Measurements from ENCODE around the gene SPTBN4.
A peak's percentile ranks its signal among the peaks of the same experiment; 100 is the strongest.
"Not testable (repeated sequence)": the region's sequence is repeated elsewhere in the genome, so short reads cannot be mapped to it uniquely, and the experiment has no call there.

SPTBN4 gene

GRCh38 chr19:40423938-40424337 lies 42.9 kb upstream of the SPTBN4 start:
- Histone ChIP-seq H3K4me3 (replicated peaks; ENCODE audit: insufficient read depth, low read length) (no peak overlapping the region), H3K27ac (replicated peaks) (no peak overlapping the region), H3K27me3 (ENCODE audit: insufficient read depth, poor library complexity, severe bottlenecking) (no peaks in the 10 kb centered on the region)
- TF ChIP-seq CTCF (IDR thresholded peaks at IDR 0.05; ENCODE audit: insufficient read depth, low read length): no peak
- no peak for DNase-seq (ENCODE audit: low read depth in 1 of 2, low spot score in 1 of 2)

- no peak for TF ChIP-seq GABPA (IDR thresholded peaks at IDR 0.05; ENCODE audit: low read depth)
- no peak for TF ChIP-seq POLR2AphosphoS5 (IDR thresholded peaks at IDR 0.05; ENCODE audit: low read depth)
- no peak for TF ChIP-seq REST (IDR thresholded peaks at IDR 0.05; ENCODE audit: insufficient replicate concordance, low read depth)
- no peak for TF ChIP-seq SPI1 (IDR thresholded peaks at IDR 0.05; ENCODE audit: borderline replicate concordance, low read depth)
- TF ChIP-seq CTCF (IDR thresholded peaks at IDR 0.05; ENCODE audit: insufficient read depth, low read length): no peak
- Histone ChIP-seq H3K4me3 (replicated peaks; ENCODE audit: insufficient read depth, low read length) (peak overlapping the region; percentile 79), H3K27me3 (ENCODE audit: insufficient read depth, poor library complexity, severe bottlenecking) (no peaks in the 10 kb centered on the region), H3K27ac (replicated peaks) (peak overlapping the region; percentile 74)
- DNase-seq (ENCODE audit: low read depth in 1 of 2, low spot score in 1 of 2): no peak
Measured at GRCh38 chr19:40424637-40425449, 42.0 kb upstream of the SPTBN4 start.

- Histone ChIP-seq H3K4me3 (replicated peaks; ENCODE audit: insufficient read depth, low read length) (peak within 1 kb of the TSS; percentile 79), H3K27ac (replicated peaks) (peak within 1 kb of the TSS; percentile 74), H3K27me3 (ENCODE audit: insufficient read depth, poor library complexity, severe bottlenecking) (no peaks in the 10 kb centered on the region)
- peak; percentile 97 to 100 for DNase-seq (ENCODE audit: low read depth in 1 of 2, low spot score in 1 of 2)
- TF ChIP-seq CTCF (IDR thresholded peaks at IDR 0.05; ENCODE audit: insufficient read depth, low read length): peak; percentile 28
- TF ChIP-seq SPI1 (IDR thresholded peaks at IDR 0.05; ENCODE audit: borderline replicate concordance, low read depth): no peak
- TF ChIP-seq REST (IDR thresholded peaks at IDR 0.05; ENCODE audit: insufficient replicate concordance, low read depth): no peak
- peak; percentile 26; the same call in 1 of the 2 replicates for TF ChIP-seq GABPA (IDR thresholded peaks at IDR 0.05; ENCODE audit: low read depth)
- TF ChIP-seq POLR2AphosphoS5 (IDR thresholded peaks at IDR 0.05; ENCODE audit: low read depth): peak; percentile 29; the same call in 1 of the 2 replicates
Measured at GRCh38 chr19:40425450-40426287, 41.1 kb upstream of the SPTBN4 start, which contains the start of gene SERTAD1. Gene SERTAD1 (minus strand): TSS chr19:40425992. CDS start chr19:40423546, 2,446 bp downstream.

- not testable (repeated sequence) for H3K27ac ChIP-seq (replicated peaks); DNase-seq (ENCODE audit: low read depth in 1 of 2, low spot score in 1 of 2); H3K27me3 ChIP-seq (ENCODE audit: insufficient read depth, poor library complexity, severe bottlenecking); H3K4me3 ChIP-seq (replicated peaks; ENCODE audit: insufficient read depth, low read length)
Measured at GRCh38 chr19:40428197-40428596, 38.6 kb upstream of the SPTBN4 start.

- DNase-seq (ENCODE audit: low read depth in 1 of 2, low spot score in 1 of 2); H3K27ac ChIP-seq (replicated peaks); H3K4me3 ChIP-seq (replicated peaks; ENCODE audit: insufficient read depth, low read length); H3K27me3 ChIP-seq (ENCODE audit: insufficient read depth, poor library complexity, severe bottlenecking): not testable (repeated sequence)
Measured at GRCh38 chr19:40430242-40430641, 36.6 kb upstream of the SPTBN4 start.
